GM18867 (cell line): ENCODE data around the gene SCN11A.
"Not testable (repeated sequence)": the region's sequence is repeated elsewhere in the genome, so short reads cannot be mapped to it uniquely, and the experiment has no call there.

ENCODE experiments used
- ATAC-seq: cut with Tn5 transposase; IDR thresholded peaks from one replicate; pipeline ENCODE4 v1.9.1; 2021; ENCODE audit warnings: mild to moderate bottlenecking, moderate library complexity; ENCODE audit not compliant: unreplicated experiment

Gene SCN11A

GRCh38 chr3:39067286-39067685 lies 15.5 kb upstream of the SCN11A start:
- ATAC-seq: no peak

- peak; percentile 97 for ATAC-seq
Observed at GRCh38 chr3:39065197-39065596, 13.5 kb upstream of the SCN11A start.

GRCh38 chr3:39064646-39065045 lies 12.9 kb upstream of the SCN11A start:
- no peak for ATAC-seq

GRCh38 chr3:39063143-39063542 lies 11.4 kb upstream of the SCN11A start:
- ATAC-seq: no peak

GRCh38 chr3:39062180-39062579 lies 10.4 kb upstream of the SCN11A start:
- ATAC-seq: no peak

GRCh38 chr3:39061228-39061627 lies 9.5 kb upstream of the SCN11A start:
- not testable (repeated sequence) for ATAC-seq

GRCh38 chr3:39056151-39056550 lies 4.4 kb upstream of the SCN11A start:
- no peak for ATAC-seq

- no peak for ATAC-seq
Observed at GRCh38 chr3:39053696-39054095, 2.0 kb upstream of the SCN11A start.

GRCh38 chr3:39052583-39052982 lies 839 bp upstream of the SCN11A start:
- no peak for ATAC-seq

- no peak for ATAC-seq
Observed at GRCh38 chr3:39050029-39050428, 1.7 kb downstream of the SCN11A start.

GRCh38 chr3:39038165-39038564 lies 13.6 kb downstream of the SCN11A start:
- no peak for ATAC-seq

GRCh38 chr3:39029556-39029955 lies 22.2 kb downstream of the SCN11A start:
- no peak for ATAC-seq

GRCh38 chr3:39028546-39028945 lies 23.2 kb downstream of the SCN11A start:
- ATAC-seq: no peak

GRCh38 chr3:39025222-39025970 lies 26.3 kb downstream of the SCN11A start:
- no peak for ATAC-seq

GRCh38 chr3:39024497-39024896 lies 27.2 kb downstream of the SCN11A start:
- ATAC-seq: no peak

- ATAC-seq: no peak
Observed at GRCh38 chr3:39022286-39022630, 29.5 kb downstream of the SCN11A start.

GRCh38 chr3:39021465-39022285 lies 30.1 kb downstream of the SCN11A start:
- ATAC-seq: no peak

GRCh38 chr3:39021029-39021428 lies 30.7 kb downstream of the SCN11A start:
- peak; percentile 64 for ATAC-seq

- no peak for ATAC-seq
Observed at GRCh38 chr3:39019299-39019698, 32.4 kb downstream of the SCN11A start.

- ATAC-seq: no peak
Observed at GRCh38 chr3:39015418-39015817, 36.3 kb downstream of the SCN11A start.

GRCh38 chr3:39013921-39014509 lies 37.7 kb downstream of the SCN11A start:
- ATAC-seq: no peak

- no peak for ATAC-seq
Observed at GRCh38 chr3:39013289-39013688, 38.5 kb downstream of the SCN11A start.
